ENCODE results near the gene TTC16. TPM values are rescaled to one million over a fixed set of nuclear protein-coding genes. Genes with fewer than 3 reads are reported as not detected.
A peak's percentile ranks its signal among the peaks of the same experiment; 100 is the strongest.

The TTC16 gene, protein sequence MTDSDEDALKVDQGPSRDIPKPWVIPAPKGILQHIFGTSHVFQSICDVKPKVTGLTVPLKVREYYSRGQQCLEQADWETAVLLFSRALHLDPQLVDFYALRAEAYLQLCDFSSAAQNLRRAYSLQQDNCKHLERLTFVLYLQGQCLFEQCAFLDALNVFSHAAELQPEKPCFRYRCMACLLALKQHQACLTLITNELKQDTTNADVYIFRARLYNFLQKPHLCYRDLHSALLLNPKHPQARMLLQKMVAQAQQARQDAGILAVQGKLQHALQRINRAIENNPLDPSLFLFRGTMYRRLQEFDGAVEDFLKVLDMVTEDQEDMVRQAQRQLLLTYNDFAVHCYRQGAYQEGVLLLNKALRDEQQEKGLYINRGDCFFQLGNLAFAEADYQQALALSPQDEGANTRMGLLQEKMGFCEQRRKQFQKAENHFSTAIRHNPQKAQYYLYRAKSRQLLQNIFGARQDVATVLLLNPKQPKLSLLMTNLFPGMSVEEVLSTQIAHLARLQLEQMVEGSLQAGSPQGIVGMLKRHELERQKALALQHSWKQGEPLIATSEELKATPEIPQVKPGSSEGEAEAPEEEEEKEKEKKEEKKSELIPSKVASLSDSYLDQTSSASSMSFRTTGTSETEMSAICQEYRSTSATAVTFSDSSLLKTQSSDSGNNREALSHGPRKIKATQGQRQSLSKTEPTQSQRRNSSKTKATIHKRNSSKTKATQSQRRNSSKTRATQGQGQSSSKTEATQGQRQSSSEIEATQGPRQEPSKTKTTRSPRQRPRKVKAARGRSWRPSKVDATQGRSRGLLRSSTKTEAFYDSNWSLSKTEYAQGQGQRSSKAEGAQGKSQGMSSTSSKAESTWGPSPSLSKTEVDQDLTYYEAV
- total RNA-seq, result not detected in 2 replicates

DNA sequence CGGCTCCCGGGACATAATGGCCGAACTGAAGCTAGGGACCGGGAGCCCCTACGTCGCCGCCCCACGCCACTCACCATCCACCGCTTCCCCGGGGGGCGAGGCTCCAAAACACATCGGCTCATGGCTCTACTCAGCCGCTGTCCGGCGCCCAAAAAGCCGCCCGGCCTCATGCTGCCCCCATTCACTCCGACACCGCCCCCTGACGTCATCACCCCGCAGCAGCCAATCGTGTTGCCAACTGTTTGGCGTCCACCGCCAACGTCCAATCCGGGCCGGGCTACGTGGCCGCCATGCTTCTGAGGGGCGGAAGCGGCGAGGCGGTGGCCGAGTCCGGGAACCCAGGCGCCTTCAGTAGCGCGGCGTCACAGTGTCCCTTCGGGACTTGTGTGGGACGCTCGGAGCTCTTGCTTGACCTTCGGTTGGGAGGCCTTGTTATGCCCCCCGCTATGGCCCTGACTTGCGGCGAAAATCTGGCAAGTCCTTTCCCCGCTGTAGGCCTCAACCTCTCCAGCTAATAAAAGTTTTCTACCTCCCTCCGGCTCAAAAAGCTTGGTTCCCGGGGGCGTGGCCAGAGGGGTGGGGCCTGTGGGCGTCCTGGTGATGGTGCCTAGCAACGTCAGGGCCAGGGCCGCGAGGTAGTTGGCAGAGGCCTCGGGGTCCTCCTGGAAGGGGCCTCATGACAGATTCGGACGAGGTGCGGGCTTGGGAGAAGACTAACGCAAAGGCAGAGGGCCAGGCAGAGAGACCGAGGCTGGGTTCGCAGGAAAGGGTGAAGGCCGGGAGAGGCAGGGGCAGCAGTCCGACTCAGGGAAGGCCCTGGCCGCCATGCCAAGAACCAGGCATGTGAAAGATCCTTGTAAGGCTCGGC is at the start of gene TTC16, which contains the start of gene PTRH1:
Gene TTC16 (plus strand): TSS at position 610 of the 868 bp plus-strand sequence. CDS start 67 bp downstream, at position 677.
Gene PTRH1 (minus strand): TSS at position 194 of the 868 bp plus-strand sequence. CDS start 24 bp downstream, at position 170.
- peak; percentile 97 for DNase-seq

DNA sequence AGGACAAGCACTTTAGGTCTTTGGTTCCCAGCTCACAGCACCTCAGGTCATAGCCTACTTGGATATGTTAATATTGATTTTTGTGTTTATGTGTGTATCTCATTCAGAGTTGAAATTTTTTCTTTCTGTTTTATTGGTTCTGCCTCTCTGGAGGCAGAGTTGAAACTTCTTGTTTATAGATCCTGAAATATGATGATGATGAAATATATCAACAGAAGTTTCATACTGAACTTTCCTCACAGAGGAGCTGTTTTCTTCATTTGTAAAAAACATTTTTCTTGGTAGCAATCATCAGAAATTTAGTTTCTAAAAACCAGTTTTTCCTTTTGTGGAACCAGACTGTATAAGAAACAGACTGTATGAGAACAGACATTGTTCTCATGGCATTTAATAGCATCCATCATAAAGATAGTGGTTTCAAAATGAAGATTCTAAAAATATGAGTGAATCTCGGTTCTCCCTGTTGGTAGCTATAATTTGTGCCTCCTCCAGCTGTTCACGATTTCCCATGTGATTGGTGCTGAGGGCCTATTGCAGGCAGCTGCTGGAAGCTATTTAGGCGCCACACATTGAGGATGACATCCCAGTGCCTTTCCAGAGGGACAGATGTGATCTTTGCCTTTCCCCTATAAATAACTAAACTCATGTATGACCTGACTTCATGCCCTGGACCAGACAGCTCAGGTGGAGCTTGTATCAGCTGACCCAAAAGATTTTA is 48.6 kb upstream of the TTC16 start:
- no peak for DNase-seq

DNA sequence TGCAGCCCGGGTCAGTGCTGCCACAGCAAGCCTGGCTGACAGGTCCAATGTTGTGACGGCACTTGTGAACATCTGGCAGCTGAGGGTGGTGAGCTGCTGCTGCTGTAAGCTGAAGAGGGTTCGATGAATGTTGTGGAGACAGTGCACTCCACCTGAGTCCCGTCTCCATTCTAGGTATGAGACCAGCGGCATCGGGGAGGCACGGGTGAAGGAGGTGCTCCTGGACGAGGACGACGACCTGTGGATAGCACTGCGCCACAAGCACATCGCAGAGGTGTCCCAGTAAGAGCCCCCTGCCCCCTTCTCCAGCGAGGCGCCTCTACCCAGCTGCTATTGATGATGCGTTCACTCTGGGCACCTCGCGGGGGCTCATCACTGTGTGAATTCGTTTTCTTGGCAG is 48.0 kb upstream of the TTC16 start:
- no peak for DNase-seq

DNA sequence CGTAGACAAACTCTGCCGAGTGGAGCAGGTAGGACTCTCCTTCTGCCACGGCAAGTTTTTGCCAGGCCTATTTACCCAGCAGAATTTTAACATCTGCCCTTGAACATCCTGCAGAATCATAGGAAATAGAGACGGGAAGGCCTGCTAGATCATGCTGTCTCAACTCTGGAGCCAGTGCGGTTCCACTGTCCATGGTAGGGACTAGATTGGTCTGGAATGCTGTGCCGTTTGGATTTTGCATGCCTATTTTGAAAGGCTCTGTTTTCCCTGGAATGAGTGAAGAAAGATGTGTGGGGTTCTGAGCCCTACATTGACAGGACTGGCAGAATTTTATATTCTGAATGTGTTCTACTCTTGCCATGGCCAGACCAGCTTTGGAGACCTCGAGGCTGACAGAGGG is 42.6 kb upstream of the TTC16 start:
- DNase-seq, result no peak

- DNase-seq, result no peak
Observed at GRCh38 chr9:127676638-127677037, 39.2 kb upstream of the TTC16 start.

DNA sequence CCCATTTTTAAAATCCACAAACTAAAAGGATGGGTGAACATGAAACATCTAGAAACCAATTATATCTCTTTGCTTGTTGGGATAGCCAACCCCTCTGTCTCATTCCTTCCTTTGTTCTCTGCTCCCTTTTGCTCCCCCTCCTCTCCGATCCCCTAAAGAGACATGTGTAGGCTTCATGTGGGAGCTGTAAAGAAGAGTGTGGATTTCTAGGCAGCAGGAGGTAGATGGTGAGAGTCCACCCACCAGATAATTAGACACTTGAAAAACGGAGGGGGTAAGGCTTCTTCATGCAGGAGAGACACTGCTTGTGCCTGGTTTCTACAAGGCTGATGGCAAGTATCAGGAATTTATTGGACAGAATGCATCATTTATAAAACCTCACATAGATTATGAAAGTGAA is 36.4 kb upstream of the TTC16 start:
- DNase-seq, result no peak

DNA sequence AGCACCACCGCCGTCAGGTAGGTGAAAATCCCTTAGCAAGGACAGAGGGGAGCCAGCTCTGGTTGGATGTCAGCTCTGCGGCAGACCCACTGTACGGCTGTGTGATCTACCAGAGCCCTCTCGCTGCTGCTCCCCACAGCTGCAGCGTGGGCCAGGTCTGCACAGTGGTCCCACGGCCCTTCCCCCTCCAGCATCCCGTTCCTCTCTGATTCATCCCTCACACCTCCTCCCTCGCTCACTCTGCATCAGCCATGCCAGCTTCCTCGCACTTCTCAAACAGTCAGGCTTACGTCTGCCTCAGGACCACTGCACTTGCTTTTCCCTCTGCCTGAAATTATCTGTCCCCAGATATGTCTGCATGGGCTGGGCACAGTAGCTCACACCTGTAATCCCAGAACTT is 35.7 kb upstream of the TTC16 start:
- DNase-seq, result no peak

GRCh38 chr9:127680846-127681245 is 35.0 kb upstream of the TTC16 start:
- no peak for DNase-seq

DNA sequence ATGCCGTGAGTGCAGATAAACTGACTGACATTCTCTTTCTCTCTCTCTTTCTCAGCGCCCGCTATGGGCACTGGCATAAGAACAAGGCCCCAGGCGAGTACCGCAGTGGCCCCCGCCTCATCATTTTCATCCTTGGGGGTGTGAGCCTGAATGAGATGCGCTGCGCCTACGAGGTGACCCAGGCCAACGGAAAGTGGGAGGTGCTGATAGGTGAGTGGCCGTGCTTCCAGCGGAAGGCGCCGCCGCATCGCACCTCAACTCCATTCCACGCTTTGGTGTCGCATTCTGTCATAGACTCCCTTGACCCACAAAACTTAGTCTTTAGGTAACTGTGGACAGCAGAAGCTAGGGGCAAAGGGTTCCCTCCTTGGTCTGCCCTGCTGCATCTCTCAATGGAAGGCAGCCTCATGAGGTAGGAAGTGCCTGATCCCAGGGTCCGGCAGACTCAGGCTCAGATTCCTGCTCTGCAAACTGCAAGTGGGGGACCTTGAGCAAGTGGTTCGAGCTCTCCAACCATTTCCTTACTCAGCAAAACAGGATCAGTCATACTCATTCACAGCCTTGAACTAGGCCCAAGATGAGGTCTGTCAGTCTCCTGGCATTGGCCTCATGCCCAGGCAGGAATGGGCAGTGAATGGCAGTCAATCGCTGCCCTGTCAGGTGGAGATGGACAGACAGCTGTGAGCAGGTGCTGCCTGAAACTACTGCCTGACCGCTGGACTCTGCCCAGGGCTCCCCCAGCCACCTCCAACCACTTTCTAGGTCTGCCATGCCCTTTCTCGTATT is 33.3 kb upstream of the TTC16 start:
- DNase-seq, result no peak

DNA sequence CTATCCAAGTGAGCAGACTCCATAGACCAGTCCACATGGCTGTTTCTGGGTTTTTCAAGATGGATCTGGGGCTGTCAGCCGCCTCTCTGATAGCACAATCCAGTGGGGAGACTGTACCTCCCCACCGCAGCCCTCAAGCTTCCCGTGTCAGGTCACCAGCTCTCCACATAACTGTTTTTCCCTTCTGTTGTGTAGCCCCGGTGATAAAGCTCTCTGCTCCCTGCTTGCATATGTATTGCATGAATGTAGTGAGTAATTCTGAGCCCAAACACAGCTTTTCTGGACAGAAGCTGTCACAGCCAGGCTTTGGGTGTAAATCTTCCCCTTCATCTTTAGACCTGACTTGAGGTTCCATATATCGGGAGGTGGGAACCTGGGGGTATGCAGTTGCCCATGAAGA is 32.2 kb upstream of the TTC16 start:
- DNase-seq, result no peak

DNA sequence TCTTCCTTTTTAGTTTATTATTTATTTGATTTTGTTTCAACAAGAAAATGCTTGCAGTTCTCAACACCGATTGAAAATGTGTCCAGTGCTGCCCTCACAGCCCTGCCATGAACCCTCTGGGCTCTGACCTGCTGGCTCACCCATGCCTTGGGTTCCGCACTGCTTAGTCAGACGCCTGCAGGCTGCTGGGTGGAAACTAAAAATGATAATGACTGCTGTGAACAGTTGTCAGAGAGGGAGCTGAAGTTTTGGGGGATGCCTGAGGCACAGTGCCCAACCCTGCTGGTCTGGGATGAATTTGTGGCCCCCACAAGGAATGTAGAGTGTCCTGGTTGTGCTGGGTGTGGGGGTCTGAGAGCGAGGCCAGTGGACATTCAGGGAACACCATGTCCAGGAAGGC is 31.3 kb upstream of the TTC16 start:
- DNase-seq, result no peak

GRCh38 chr9:127686461-127687393 is 29.2 kb upstream of the TTC16 start:
- DNase-seq, result no peak

DNA sequence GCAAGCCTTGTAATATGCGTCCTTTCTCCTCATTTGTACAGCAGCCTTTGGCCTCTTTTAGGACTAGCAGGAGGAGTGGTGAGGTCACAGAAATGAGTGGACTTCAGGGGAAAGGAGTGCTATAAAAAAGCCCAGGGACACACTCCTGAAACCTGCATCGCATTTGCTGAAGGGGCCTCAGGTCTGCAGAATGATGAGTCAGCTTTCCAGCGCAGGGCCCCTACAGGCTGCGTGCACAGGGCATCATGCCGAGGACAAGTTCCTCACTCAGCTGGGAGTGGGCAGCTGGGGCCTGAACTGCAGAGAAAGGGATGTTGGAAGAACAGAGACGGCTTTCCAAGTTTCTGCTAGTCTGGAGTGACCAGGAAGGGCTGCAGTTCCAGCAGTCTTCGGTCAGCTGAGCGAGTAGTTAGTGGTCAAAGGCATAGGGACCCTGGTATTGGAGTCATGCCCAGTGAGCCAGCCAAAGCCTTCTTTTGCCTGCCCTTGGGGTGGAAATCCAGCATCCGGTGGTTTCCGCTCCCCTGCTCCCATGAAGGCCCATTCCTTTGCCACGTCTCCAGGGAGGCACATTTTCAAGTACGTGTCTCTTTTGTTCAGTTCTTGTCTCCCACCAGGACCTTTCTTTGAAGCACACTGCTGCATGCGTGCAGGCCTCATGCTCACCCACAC is 26.4 kb upstream of the TTC16 start:
- no peak for DNase-seq

GRCh38 chr9:127690735-127691134 is 25.1 kb upstream of the TTC16 start:
- no peak for DNase-seq

GRCh38 chr9:127692071-127692470 is 23.8 kb upstream of the TTC16 start:
- DNase-seq, result no peak

DNA sequence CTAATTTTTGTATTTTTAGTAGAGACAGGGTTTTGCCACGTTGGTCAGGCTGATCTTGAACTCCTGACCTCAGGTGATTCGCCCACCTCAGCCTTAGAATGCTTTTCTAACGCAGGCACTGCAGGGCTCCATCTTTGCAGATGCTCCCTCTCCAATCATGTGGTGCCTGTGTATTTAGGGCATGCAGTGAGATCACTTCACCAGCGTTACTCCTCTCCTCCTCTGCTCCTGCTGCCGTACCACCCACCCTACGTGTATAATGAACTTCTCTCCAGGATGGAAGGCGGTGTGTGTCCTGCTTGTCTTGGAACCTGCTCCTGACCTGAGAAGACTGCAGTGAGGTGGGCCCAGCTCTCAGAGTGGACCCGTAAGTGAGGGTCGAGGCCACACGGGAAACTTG is 22.7 kb upstream of the TTC16 start:
- DNase-seq, result no peak

- DNase-seq, result no peak
Observed at GRCh38 chr9:127693697-127694096, 22.2 kb upstream of the TTC16 start.

- no peak for DNase-seq
Observed at GRCh38 chr9:127694890-127695720, 20.8 kb upstream of the TTC16 start.
